T-helper 17 cell (primary cell): Measurements from ENCODE around the gene TRHDE. TPM values are rescaled to one million over a fixed set of nuclear protein-coding genes. Genes with fewer than 3 reads are reported as not detected.

Source experiments
- ATAC-seq: fragments of 150-1000 bp; cut with Tn5 transposase; 2 replicates; pipeline ENCODE4 v1.10.0; 2021; ENCODE audit warnings: mild to moderate bottlenecking, moderate library complexity
- DNase-seq, 3 donors: peaks; one replicate each; pipeline versions ENCODE4 v3.0.0 to v3.0.0-alpha.2; 2020 to 2021
- H3K9me3 ChIP-seq: one replicate; pipeline ENCODE4 v1.7.0; 2013; ENCODE audit warnings: low read length, mild to moderate bottlenecking; ENCODE audit not compliant: control insufficient read depth, poor library complexity, severe bottlenecking
- H3K27ac Mint-ChIP-seq: one replicate; pipeline ENCODE4 v1.8.0; 2022; ENCODE audit warnings: mild to moderate bottlenecking, moderate library complexity, mixed read lengths
- H3K27me3 Mint-ChIP-seq: one replicate; pipeline ENCODE4 v1.8.0; 2022; ENCODE audit warnings: mixed read lengths
- H3K36me3 Mint-ChIP-seq: one replicate; pipeline ENCODE4 v1.8.0; 2022; ENCODE audit warnings: low read depth, mixed read lengths
- H3K4me1 Mint-ChIP-seq: one replicate; pipeline ENCODE4 v1.8.0; 2022; ENCODE audit warnings: mild to moderate bottlenecking, mixed read lengths
- H3K4me3 Mint-ChIP-seq: one replicate; pipeline ENCODE4 v1.8.0; 2022; ENCODE audit warnings: mild to moderate bottlenecking, moderate library complexity, mixed read lengths
- total RNA-seq, 4 donors: library from RNA in 2 of 4; stranded (reverse) in 2 of 4; gene quantifications; one replicate each; pipeline ENCODE4 v1.2.3 and lab custom pipeline; 2022 to 2026

TRHDE gene
- total RNA-seq, 2 donors from 2014 or later, result 0.26 TPM; not detected in 1

DNA sequence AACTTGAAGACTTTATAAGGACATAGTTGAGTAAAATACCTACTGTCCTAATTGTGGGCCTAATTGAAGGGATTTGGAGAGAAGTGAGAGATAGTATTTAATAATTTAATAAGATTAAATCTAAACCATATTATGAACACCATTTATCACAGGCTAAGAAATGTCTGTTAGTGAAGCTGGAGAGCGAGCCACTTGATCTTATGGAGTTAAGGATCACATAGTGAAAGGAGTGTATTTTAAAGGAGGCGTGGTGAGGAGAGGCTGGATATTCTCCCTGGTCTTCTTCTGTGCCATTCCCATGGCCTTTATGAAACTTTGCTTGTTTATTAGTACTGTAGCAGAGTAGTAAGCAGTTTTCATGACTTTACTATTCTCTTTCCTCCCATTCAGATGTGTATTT is 172.4 kb downstream of the TRHDE start:
- no peak for ATAC-seq
- no peak overlapping the region for H3K4me3 Mint-ChIP-seq
- DNase-seq, result no peak
- no peaks in the 10 kb centered on the region for H3K36me3 Mint-ChIP-seq
- H3K9me3 ChIP-seq, result no peaks in the 10 kb centered on the region
- H3K27me3 Mint-ChIP-seq, result no peaks in the 10 kb centered on the region
- no peaks in the 10 kb centered on the region for H3K4me1 Mint-ChIP-seq
- H3K27ac Mint-ChIP-seq, result no peak overlapping the region

DNA sequence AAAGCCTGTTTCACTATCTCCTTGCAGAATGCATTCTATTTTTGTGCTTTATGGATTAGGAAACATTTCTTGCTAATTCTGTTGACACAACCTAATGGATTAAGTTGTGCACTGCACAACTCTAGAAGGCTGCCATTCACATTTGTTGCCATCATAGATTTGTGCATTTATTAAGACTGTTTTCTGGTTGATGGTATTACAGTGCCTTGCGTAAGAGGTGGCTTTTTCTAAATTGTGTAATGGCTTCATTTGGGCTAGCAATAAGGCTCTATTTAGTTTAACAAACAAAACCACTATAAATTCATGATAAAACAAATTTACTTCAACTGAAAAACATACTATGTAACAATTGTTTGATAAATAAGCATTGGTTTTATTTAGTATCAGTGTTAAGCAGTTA is 175.9 kb downstream of the TRHDE start:
- no peaks in the 10 kb centered on the region for H3K27me3 Mint-ChIP-seq
- no peaks in the 10 kb centered on the region for H3K36me3 Mint-ChIP-seq
- ATAC-seq (no peak), DNase-seq (no peak)
- H3K4me1 Mint-ChIP-seq, result no peaks in the 10 kb centered on the region
- no peaks in the 10 kb centered on the region for H3K9me3 ChIP-seq
- H3K4me3 Mint-ChIP-seq, result no peak overlapping the region
- H3K27ac Mint-ChIP-seq, result no peak overlapping the region

DNA sequence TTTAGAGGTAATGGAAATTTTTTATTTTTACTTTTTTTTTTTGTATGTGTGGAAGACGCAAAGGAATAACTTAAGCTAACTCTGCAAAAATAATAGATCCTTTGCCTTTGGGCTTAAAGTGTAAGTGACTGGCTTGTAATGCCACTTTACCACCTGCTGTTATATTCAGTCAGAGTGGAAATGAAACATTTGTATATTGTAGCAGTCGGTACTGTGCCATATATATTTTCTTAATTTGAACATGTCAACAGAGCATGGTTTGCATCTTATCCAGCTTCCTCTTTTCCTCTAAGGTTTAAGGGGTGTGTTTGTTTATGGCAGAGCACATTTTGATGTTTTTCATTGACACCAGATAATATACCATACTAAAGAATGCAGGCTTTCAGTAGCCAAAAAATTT is 176.6 kb downstream of the TRHDE start:
- DNase-seq, result no peak
- Mint-ChIP-seq H3K27ac (no peak overlapping the region), H3K27me3 (no peaks in the 10 kb centered on the region), H3K4me1 (no peaks in the 10 kb centered on the region), H3K4me3 (no peak overlapping the region), H3K36me3 (no peaks in the 10 kb centered on the region)
- no peak for ATAC-seq
- no peaks in the 10 kb centered on the region for H3K9me3 ChIP-seq

DNA sequence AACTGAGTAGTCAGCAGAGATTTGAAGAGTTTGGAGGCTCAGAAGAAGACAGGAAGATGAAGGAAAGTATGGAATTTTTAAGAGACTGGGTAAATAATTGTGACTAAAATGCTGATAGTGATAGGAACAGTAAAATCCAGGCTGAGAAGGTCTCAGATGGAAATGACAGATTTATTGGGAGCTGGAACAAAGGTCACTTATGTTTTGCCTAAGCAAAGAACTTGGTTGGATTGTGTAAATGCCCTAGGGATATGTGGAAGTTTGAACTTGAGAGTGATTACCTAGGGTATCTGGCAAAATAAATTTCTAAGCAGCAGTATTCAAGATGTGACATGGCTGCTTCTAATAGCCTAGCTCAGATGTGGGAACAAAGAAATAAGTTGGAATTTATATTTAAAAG is 180.9 kb downstream of the TRHDE start:
- Mint-ChIP-seq H3K27me3 (no peaks in the 10 kb centered on the region), H3K4me1 (no peaks in the 10 kb centered on the region), H3K36me3 (no peaks in the 10 kb centered on the region), H3K4me3 (no peak overlapping the region), H3K27ac (no peak overlapping the region)
- no peaks in the 10 kb centered on the region for H3K9me3 ChIP-seq
- ATAC-seq (no peak), DNase-seq (no peak)

DNA sequence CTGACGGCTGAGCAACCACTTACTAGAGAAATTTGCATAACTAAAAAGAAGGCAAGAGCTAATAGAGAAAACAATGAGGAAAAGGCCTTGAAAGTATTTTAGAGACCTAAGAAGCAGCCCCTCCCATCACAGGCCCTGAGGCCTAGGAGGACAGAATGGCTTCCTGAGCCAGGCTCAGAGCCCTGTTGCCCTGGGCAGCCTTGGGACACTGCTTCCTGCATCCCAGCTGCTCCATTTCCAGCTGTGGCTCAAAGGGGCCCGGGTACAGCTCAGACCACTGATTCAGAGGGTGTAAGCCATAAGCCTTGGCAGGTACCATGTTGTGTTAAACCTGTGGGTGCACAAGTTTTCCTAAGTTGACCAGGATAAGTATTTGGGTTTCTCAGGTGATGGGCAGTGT is 181.4 kb downstream of the TRHDE start:
- DNase-seq (no peak), ATAC-seq (no peak)
- no peaks in the 10 kb centered on the region for H3K9me3 ChIP-seq

DNA sequence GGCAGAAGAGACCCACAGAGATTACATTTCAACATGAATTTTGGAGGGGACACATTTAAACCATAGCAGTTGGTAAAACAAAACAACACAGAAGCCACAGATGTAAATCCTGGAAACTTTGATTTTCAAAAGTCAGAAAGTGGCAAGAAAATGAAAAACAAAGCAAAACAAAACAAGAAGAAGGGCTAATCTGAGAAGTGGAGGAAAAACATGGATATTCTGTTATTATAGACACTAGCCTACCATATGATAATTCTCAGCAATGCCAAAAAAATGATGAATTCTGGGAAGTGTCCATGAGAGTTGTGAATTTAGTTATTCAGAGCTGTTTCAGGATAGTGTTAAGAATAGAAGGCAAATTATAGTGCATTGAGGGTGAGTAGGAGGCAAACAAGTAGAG is 192.3 kb downstream of the TRHDE start:
- H3K9me3 ChIP-seq, result no peaks in the 10 kb centered on the region
- H3K27ac Mint-ChIP-seq, result no peak overlapping the region
- H3K36me3 Mint-ChIP-seq, result no peaks in the 10 kb centered on the region
- H3K4me3 Mint-ChIP-seq, result no peak overlapping the region
- DNase-seq (no peak), ATAC-seq (no peak)
- no peaks in the 10 kb centered on the region for H3K4me1 Mint-ChIP-seq
- no peaks in the 10 kb centered on the region for H3K27me3 Mint-ChIP-seq

More for the DNA sequence above, 181.4 kb downstream of the TRHDE start:
- Mint-ChIP-seq H3K4me1 (no peaks in the 10 kb centered on the region), H3K36me3 (no peaks in the 10 kb centered on the region), H3K27ac (no peak overlapping the region), H3K27me3 (no peaks in the 10 kb centered on the region), H3K4me3 (no peak overlapping the region)

DNA sequence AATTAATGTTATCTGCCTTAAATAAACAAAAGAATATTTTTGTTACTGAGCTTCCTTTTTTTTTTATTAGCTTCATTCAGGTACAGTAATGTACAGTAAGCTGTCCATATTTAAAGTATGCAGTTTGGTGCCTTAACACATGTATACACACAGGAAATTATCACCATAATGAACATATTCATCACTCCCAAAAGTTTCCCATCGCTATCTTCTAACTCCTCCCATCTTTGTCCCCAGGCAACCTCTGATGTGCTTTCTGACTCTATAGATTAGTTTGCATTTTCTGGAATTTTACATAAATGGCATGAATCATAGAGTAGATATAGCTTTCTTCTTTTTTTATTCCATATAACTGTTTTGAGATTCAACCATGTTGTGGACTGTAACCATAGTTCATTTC is 193.0 kb downstream of the TRHDE start:
- Mint-ChIP-seq H3K27ac (no peak overlapping the region), H3K27me3 (no peaks in the 10 kb centered on the region), H3K4me1 (no peaks in the 10 kb centered on the region), H3K36me3 (no peaks in the 10 kb centered on the region), H3K4me3 (no peak overlapping the region)
- no peaks in the 10 kb centered on the region for H3K9me3 ChIP-seq
- no peak for ATAC-seq
- no peak for DNase-seq

DNA sequence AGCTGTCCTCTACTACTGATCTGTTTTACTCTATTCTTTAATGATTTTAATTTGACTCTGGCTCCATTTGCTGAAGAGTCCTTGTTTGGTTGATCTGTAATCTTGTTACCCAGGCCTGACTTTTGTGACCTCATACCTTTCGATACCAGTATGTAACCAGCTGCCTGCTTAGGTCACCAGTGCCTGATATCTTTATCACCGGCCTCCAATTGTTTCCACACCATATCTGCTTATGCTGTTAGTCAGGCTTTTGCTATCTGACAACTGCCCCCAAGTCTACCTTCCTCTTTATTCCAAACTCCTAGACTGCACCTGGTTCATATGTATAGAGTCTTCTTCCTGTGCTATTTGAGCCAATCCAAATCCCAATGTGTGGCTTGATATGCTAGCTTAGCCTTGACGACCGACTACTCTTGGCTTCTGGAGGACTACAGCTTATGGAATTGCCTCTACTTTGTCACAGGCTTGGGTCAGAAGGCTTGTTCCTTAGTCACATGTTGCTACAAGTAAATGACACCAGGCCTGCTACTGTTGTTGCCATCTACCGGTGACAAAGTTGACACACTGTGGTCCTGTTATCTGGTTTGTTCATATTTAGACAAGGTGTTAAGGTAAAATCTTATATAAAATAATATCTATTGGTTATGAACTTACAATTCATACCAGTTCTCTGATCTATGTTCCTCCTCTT is 193.9 kb downstream of the TRHDE start:
- H3K9me3 ChIP-seq, result no peaks in the 10 kb centered on the region
- H3K4me1 Mint-ChIP-seq, result no peaks in the 10 kb centered on the region
- no peak for DNase-seq
- no peak overlapping the region for H3K4me3 Mint-ChIP-seq
- H3K36me3 Mint-ChIP-seq, result no peaks in the 10 kb centered on the region
- H3K27me3 Mint-ChIP-seq, result no peaks in the 10 kb centered on the region
- no peak overlapping the region for H3K27ac Mint-ChIP-seq
- no peak for ATAC-seq

DNA sequence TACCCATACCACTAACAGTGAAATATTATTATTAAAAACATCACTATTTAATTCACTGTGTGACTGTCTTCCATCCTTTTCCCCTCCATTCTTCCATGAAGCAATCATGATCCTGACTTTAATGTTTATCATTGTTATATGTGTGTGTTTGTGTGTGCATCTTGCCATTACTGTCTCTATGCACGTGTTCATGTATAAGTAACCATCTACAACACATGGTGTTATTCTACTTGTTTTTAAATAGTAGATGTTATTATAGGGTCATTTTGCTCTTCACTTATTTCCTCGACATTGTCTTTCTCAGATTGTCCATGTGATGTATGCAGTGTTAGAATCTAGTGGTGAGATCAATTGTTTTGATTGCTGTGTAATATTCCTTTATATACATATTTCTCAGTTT is 195.8 kb downstream of the TRHDE start:
- H3K36me3 Mint-ChIP-seq, result no peaks in the 10 kb centered on the region
- no peaks in the 10 kb centered on the region for H3K27me3 Mint-ChIP-seq
- no peaks in the 10 kb centered on the region for H3K4me1 Mint-ChIP-seq
- no peak overlapping the region for H3K27ac Mint-ChIP-seq
- no peak for ATAC-seq
- H3K4me3 Mint-ChIP-seq, result no peak overlapping the region
- no peak for DNase-seq
- H3K9me3 ChIP-seq, result no peaks in the 10 kb centered on the region

DNA sequence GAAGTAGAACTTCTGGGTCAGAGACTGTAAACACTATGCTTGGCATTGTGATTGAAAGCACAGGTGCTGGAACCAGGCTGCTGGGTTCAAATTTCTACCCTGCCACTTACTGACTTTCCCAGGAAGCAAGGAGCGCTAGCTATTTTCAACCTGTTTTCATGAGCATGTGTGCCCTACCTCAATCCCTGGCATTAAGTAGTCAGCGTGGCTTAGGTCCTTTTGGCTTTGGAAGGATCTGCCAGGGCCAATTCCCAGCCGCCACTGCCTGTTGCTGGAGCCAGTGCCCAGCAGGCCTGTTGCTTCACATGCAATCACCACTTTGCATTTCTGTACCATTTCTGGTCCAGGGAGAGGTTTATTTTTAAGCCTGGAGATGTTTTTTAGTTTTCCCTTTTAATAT is 196.3 kb downstream of the TRHDE start:
- Mint-ChIP-seq H3K4me3 (no peak overlapping the region), H3K27me3 (no peaks in the 10 kb centered on the region), H3K36me3 (no peaks in the 10 kb centered on the region), H3K27ac (no peak overlapping the region), H3K4me1 (no peaks in the 10 kb centered on the region)
- DNase-seq (no peak), ATAC-seq (no peak)
- no peaks in the 10 kb centered on the region for H3K9me3 ChIP-seq

DNA sequence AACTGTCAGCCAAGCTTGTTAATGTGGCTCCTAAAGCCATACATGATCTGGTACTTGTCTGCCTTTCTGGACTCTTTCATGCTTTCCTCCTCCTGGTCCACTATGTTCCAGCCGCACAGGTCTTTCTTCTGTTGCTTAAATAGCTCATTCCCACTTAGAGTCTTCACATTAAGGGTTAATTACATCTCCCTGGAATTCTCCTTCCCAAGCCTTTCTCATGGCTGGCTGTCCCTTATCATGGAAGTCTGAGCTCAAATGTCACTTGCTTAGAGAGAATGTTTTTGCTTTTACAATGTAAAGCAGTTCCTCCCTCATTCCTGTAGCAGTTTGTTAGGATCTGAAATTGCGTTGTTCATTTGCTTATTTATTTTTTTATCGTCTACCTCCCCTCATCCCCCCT is 199.6 kb downstream of the TRHDE start:
- DNase-seq (no peak), ATAC-seq (no peak)
- no peaks in the 10 kb centered on the region for H3K27me3 Mint-ChIP-seq
- no peak overlapping the region for H3K27ac Mint-ChIP-seq
- no peaks in the 10 kb centered on the region for H3K4me1 Mint-ChIP-seq
- H3K4me3 Mint-ChIP-seq, result no peak overlapping the region
- no peaks in the 10 kb centered on the region for H3K36me3 Mint-ChIP-seq
- H3K9me3 ChIP-seq, result no peaks in the 10 kb centered on the region

DNA sequence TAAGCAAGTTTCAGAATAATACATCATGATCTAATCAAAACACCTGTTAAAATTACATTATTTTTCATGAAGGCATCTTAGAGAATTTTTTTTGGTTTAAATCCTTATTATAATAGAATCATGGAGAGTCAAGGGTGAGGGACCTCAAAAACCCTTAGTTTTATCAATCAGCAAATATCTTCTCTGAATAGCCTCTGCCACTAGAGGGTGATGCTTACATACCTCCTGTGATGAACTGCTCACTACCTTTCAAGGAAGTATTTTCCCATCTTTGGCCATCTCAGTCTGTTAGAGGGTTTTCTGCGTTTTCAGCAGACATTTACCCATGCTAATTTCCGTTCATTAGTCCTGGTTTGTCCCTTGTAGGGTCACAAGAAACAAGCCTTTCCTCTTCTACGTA is 200.2 kb downstream of the TRHDE start:
- Mint-ChIP-seq H3K27me3 (no peaks in the 10 kb centered on the region), H3K27ac (no peak overlapping the region), H3K4me1 (no peaks in the 10 kb centered on the region), H3K4me3 (no peak overlapping the region), H3K36me3 (no peaks in the 10 kb centered on the region)
- H3K9me3 ChIP-seq, result no peaks in the 10 kb centered on the region
- no peak for DNase-seq
- ATAC-seq, result no peak

DNA sequence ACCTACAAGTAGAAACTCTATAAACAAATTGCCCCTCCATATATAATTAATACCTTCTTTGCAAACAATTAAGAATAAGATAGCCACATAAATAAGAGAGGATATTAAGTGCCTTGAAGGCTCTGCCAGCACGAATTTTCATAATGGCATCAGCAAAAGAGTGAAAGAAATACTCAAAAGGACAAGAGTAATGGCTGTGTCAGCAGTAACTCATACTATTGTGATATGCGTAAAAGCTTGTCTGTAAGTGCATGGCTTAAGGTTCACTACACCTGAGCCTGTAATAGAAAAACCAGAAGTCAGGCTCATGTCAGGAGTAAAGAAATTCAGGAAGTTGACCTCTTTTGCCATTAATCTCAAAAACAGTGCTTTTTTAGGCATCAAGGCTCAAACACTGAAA is 204.1 kb downstream of the TRHDE start:
- ATAC-seq (no peak), DNase-seq (no peak)
- Mint-ChIP-seq H3K4me3 (no peak overlapping the region), H3K4me1 (no peaks in the 10 kb centered on the region), H3K27me3 (no peaks in the 10 kb centered on the region), H3K27ac (no peak overlapping the region), H3K36me3 (no peaks in the 10 kb centered on the region)
- H3K9me3 ChIP-seq, result no peaks in the 10 kb centered on the region

DNA sequence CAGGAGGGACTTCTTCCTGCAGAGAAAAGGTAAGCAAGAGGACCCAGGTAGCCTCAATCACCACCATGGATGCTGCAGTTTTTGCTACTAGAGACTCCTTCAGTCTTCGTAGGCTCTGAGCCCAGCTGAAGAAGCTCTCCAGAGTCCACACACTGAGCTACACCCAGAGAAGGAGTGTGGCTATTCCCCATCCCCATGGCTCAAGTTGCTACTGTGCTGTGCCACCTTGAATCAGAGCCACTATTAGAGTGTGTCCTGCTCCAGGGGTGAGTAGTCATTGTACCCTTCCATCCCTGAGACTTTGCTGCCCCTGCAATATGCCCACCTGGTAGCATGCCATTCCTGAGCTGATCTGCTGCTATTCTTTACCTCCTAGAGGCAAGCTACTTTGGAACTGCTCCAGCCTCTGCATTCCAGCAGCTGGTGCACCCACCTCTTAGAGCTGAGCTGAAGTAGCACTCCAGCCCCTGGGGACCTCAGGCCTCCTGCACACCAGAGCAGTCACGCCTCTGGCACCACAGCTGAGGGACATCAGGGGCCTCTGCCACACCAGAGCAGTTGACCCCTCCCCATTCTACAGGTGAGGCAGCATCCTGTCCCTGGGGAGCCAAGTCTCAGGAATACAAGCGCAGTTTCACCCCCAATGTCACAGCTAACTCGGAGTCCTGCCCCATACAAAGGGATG is 213.0 kb downstream of the TRHDE start:
- DNase-seq (no peak), ATAC-seq (no peak)
- Mint-ChIP-seq H3K27ac (no peak overlapping the region), H3K4me1 (no peaks in the 10 kb centered on the region), H3K4me3 (no peak overlapping the region), H3K36me3 (no peaks in the 10 kb centered on the region), H3K27me3 (no peaks in the 10 kb centered on the region)
- no peaks in the 10 kb centered on the region for H3K9me3 ChIP-seq
